NCI-H2196 treated with DMSO at 0.1 percent for 48 hours (cell line): ENCODE measurements around the gene PF4V1.
"Not testable (repeated sequence)": the region's sequence is repeated elsewhere in the genome, so short reads cannot be mapped to it uniquely, and the experiment has no call there.

Source experiments
- DNase-seq: peaks from one replicate; lab custom pipeline; 2025; ENCODE audit not compliant: unreplicated experiment; lab: John Stamatoyannopoulos, UW

The PF4V1 gene

DNA sequence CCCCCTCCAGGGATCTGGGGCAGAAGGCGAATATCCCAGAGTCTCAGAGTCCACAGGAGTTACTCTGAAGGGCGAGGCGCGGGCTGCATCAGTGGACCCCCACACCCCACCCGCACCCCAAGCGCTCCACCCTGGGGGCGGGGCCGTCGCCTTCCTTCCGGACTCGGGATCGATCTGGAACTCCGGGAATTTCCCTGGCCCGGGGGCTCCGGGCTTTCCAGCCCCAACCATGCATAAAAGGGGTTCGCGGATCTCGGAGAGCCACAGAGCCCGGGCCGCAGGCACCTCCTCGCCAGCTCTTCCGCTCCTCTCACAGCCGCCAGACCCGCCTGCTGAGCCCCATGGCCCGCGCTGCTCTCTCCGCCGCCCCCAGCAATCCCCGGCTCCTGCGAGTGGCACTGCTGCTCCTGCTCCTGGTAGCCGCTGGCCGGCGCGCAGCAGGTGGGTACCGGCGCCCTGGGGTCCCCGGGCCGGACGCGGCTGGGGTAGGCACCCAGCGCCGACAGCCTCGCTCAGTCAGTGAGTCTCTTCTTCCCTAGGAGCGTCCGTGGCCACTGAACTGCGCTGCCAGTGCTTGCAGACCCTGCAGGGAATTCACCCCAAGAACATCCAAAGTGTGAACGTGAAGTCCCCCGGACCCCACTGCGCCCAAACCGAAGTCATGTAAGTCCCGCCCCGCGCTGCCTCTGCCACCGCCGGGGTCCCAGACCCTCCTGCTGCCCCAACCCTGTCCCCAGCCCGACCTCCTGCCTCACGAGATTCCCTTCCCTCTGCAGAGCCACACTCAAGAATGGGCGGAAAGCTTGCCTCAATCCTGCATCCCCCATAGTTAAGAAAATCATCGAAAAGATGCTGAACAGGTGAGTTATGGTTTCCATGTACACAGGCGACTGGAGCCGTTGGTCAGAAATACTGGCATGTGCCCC is 16.3 kb downstream of the PF4V1 start, which contains the start of gene CXCL1:
Gene CXCL1, plus strand, starts transcription at position 264 of the 926 bp plus-strand sequence. Its CDS starts 78 bp downstream, at position 342.
- DNase-seq = no peak

DNA sequence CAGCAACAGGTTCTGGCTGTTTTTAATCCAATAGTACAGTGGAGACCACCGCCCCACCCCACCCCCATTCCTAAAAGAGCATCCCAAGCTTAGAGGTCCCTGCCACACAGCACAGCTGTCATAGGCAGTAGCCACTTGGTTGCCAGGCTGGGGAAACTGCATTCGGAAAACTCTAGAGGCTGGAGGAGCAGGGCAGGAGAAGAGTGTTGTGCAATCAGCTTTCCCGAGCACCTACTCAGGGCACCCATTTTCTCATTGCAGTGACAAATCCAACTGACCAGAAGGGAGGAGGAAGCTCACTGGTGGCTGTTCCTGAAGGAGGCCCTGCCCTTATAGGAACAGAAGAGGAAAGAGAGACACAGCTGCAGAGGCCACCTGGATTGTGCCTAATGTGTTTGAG is 17.2 kb downstream of the PF4V1 start:
- no peak for DNase-seq

DNA sequence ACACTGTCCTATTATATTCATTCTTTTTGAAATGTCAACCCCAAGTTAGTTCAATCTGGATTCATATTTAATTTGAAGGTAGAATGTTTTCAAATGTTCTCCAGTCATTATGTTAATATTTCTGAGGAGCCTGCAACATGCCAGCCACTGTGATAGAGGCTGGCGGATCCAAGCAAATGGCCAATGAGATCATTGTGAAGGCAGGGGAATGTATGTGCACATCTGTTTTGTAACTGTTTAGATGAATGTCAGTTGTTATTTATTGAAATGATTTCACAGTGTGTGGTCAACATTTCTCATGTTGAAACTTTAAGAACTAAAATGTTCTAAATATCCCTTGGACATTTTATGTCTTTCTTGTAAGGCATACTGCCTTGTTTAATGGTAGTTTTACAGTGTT is 17.7 kb downstream of the PF4V1 start:
- no peak for DNase-seq

DNA sequence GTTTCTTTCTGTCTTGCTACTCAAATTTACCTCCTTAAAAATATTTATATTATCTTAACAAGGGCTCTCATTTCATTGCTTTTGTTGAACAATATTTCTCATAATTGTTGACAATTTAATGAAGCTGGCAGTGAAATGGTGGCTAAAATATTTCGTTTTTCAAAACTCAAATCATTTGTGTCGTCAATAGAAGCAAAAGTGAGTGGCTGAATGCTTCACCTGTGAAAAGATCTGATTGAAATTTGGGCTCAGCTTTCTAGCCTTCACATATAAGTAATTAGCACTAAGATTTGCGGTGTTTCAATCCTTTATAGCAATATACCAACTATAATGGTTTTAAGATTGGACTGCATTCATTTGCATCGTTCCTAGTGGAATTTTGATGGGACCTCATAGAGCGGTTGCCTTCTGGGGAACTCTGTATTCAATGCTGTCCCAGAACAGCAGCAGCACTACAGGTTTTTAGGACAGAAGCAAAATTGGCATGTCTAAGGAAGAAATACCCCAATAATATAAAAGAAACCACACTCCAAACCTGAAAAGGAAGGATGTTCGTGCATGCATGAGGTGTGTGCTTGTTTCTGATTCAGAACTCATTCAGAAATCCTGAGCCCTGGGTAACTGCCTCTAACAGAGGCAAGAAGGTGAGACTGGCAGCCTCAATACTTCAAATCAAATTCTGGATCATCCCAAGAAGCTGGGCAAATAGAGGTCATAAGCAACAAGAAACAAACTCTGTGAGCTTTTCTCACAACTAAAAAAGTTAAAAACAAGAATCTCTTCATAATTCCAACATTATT is 18.6 kb downstream of the PF4V1 start:
- no peak for DNase-seq

DNA sequence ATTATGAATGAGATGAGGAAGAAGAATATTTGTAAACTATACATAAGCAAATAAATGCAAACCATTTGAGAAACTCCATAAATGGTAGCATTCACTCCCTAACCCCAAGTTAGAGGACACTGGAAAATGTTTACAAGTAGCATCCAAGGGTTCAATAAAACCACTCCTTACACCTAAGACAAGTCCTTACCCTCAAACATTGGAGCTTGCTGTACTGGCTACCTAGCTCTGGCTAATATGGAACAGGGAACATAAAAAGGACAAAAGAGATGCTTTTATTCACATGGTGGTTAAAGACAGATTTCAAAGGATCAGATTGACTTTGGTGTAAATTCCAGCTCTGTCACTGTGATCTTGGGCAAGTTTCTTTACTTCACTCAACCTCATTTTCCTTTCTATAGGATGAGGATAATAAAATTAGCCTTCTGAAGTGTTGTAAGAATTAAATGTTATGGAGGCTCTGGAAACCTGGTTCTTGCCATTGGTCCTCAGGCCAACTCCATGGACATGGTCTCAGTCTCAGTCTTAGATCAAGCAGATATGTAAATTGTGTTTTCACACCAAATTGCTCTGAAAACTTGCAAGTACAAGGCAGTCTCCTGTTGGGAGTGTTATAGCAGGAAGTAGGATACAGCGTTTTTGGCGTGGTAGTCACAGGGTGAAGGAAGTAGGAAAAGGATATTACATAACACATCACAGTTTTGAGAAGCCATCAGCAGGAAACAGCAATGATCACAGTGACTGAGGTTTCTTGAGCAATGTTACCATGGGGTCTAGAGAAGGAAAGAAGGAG is 19.4 kb downstream of the PF4V1 start:
- DNase-seq = no peak

DNA sequence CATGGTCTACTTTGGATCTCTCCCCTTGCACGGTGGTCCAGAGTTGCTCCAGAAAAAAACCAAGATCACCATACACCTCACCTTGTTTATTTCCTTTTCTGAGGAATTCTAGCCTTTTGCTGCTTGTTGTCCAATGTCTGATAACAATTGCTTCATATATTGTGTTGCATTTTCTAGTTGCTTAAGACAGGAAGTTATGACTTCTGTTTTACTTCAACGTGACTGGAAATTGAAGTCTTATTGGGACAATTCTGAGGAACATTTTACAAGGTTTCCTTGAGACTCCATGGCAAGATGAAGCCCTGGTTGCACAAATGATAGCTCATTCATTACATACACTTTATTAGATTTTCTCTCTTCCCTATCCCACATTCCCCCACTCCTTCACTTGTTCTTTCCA is 21.3 kb downstream of the PF4V1 start:
- no peak for DNase-seq

DNA sequence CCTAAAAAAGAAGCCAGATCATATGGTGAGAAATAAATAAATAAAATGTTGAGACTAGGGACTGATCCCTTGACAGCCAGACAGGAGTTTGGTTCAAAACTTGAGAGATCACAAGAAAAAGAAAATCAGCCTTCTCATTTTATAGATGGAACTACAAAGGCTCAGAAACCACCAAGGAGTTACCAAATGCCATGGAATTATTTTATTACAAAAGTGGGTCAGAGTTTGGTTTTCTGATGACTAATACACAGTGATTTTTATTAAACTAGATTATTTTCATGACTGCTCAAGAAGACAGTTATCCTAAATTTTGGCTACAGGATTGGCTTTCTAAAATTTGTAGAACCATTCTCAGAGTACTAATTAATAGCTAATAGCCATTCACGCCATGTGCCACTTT is 22.3 kb downstream of the PF4V1 start:
- DNase-seq = no peak

DNA sequence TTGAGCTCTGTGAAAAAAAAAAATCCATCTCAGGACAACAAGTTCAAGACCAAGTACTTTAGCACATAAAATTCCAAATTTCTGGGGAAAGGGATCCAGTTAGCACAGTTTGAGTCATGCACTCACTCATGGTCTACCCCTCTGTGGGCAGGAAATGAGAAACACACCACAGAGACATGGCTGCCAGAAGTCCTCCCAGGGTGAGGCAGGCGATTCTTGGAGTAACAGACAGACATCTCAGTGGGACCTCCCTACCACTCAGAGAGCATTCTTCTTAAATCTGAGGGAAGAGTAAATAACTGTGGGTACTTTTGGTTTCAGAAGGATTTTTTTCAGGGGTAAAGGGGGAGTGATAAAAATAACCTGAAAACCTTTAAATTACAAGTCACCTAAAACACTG is 30.2 kb downstream of the PF4V1 start:
- DNase-seq = no peak

DNA sequence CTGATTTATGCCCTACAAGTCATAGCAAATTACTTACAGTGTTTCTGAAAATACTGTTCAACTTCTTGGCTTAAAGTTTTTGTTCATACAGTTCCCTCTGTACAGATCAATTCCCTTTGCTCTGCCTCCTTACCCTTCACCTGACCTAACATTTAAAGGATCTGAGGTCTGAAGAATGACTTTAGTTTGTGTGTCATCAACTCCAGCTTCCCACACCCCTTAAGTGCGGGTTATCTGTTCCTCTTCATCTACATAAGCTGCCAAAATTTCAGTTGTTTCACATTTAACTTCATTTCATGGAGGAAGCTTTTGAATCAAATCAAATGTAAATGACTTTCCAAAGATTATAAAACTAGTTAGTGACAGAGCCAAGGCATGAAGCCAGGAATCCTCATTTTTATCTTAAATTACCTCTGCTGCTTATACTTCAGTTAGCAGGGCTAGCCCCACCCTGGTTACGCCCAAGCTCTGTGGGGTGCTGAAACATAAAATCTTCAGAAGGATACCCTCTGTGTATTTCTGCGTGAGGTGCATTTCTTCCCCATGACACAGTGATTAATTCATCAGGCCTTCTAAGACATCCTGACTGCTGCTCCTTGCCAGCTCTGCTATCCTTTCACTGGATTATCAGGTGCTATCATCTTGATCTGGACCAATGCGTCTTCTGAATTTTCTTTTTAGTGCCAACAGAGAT is 32.6 kb downstream of the PF4V1 start:
- DNase-seq = no peak

DNA sequence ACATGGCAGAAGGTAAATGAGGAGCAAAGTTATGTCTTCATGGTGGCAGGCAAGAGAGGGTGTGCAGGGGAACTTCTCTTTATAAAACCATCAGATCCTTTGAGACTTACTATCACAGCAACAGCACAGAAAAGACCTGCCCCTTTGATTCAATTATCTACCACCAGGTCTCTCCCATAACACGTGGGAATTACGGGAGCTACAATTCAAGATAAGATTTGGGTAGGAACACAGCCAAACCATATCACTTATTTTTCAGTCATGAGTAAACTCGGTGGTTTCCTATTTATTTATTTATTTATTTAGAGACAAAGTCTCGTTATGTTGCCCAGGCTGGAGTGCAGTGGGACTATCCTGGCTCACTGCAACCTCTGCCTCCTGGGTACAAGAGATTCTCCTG is 38.2 kb downstream of the PF4V1 start:
- no peak for DNase-seq

DNA sequence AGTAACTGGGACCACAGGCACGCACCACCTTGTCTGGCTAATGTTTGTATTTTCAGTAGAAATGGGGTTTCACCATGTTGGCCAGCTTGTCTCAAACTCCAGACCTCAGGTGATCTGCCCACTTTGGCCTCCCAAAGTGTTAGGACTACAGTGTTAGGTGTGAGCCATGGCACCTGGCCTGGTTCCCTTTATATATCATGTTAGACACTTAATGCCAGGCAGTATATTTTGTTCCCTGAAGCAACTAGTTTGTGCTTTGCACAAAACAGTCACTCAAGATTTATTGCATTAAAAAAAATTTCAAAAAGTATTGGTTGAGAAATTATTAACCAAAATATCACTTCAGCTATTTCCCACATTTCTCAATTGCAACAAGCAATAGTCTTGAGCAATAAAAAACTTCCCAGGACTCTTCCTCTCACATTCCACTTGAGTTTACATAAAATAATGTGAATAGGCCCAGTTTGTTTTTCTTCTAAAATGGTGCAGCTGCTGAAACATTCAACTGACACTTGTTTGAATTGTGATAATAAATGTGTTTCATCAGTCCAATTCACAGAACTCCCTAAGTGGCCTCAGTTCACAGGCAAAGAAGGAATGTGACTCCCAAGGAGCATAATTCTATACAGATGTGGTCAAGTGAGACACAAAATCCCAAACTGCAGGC is 38.8 kb downstream of the PF4V1 start:
- no peak for DNase-seq

DNA sequence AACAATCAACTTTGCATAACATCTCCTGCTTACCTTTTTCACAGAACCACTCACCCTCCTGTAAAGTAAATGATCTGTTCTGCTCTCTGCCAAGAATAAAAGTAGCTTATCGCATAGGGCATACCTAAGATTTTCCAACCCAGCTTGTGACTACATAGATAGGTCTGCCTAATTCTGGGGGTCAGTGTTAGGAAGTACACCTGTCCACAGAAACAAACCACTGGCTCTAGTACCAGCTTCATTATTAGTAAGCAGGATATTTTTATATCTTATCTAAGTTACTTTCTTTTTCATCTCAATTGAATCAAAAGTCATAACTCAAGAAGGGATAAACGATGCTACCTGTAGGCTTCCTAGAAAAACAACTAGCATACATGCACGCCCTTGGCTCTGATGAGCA is 39.9 kb downstream of the PF4V1 start:
- DNase-seq = no peak

DNA sequence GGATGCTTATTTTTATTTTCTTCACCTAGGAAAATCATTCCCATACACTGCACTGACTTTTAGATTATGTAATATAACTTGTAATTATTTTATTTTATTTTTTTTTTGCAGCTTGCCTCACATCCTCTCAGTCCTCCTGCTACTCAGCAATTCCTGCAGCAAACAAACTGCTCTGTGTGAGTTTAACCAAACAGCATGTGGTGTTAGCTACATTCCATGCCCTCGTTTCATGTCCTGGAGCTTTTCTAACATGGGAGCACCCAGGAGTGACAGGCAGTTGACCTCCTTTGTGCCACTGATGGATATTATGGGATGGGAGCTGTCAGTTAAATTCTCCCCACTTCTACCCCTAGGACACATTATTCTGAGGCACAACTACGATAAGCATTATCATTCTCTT is 40.9 kb downstream of the PF4V1 start:
- DNase-seq = no peak

DNA sequence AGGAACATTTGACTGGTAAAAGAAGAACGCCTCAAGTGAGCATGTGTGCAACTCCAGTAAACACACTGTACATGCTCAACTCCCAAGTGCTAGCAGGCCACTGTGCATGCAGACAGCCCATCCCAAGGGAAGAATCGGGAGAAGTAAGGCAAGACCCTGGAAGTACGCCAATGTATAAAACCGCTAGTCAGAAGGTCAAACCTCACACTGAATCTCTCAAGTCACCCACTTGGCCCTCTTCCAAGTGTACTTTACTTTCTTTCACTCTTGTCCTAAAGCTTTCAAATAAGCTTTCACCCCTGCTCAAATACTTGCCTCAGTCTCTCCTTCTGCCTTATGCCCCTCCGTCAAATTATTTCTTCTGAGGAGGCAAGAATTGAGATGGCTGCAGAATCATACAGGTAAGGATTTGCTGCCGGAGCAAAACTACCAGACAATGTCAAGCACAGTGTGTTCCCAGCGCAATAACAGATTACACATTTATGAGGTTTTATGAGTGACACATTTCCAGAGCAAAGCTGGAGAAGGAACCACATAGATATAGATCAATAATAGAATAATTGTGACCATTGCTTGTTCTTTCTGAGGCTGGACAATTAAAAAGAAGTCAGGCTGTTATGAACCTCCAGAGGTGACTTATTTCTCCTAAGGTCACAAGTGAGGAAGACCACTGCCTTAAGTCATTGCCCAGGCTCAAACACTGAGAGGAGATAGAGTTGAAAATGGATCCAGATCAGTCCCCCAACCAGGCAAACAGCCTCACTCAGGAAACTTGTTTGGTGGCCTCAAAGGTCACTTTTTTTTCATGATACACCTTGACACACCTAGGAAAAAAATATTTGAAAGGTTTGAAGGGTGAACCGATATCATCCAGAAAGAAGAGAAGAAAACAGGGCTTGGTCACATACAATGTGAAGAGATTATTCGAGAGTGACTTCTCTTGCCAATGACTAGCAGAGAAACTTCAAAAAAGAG is 42.4 kb downstream of the PF4V1 start:
- DNase-seq = no peak

DNA sequence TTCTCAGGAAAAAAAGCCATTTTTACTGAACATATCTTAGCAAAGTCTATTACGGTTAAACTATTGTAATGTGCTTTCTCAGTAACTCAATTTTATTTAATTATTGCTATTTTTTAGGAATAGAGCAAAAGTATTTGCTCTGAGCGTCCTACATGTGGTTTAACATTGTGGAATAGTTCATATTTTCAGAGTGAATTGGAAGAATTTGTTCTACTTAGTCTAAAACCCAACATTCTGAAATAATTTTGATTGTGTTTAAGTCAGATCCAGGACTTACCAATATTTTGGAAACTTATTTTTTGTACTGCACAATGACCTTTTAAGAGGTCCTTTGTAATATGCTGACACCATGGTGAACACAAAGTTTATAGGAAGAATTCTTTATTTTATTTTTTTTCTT is 43.3 kb downstream of the PF4V1 start:
- DNase-seq = no peak

DNA sequence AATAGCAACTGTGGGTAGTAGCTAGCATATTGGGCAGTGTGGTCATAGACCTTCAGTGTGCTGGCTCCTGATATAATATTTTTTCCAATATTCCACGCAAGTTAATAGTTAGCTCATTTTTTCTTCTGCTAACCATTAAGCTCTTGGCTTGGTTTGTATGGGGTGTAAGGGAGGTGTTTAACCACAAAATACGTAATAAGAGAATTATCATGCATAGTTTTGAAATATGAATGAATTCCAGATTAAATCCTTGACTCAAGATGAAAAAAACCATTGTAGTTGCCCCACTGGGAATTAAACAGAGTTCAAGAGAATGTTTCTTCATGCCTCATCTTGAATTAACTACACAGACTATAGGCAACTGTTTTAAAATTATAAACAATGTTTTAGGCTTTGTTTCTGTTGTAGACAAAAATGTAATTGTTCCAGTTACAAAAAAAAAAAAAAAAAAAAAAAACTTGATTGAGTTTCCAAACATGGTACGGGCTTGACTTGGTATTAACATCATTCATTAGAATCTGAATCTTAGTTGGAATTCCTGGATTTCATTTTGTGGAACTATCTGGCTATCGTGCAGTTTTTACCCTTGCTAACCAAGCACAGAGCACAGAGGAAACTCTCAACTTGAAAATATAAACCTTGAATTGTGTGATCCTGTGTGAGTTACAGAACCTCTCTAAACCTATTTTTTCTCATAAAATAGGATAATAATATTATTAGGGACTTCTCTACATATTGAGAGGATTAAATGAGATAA is 44.5 kb downstream of the PF4V1 start:
- DNase-seq = no peak

DNA sequence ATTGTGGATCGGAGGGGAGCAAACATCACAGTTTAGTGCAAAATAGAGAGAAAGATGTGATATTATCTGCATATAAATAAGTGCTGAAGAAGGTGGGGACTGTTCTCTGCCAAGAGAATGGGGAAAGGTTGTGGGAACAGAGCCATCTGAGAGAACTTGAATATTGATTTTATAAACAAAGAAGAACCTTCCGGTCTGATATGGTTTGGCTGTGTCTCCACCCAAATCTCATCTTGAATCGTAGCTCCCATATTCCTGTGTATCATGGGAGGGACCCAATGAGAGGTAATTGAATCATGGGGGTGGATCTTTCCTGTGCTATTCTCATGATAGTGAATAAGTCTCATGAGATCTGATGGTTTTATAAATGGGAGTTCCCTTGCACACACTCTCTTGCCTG is 46.2 kb downstream of the PF4V1 start:
- DNase-seq = not testable (repeated sequence)

DNA sequence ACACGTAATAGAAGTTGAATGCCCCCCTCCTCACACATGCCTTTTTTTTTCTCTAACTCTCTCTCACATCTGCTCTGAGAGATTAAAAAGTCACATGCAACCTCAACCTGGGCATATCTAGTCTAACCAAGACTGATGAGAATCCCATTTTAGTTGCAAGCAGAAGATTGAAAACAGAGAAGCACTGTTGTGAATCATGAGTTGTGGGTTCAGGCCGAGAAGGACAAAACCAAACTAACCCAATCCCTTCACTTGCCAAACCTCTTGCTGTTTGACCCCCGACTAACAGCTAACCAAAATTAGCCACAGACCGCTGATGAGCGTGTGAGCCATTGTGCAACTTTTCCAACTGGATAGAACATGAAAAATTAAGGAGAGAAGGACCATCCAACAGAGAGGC is 47.9 kb downstream of the PF4V1 start:
- no peak for DNase-seq
